ENCODE results near the gene TOB1. TPM values are rescaled to one million over a fixed set of nuclear protein-coding genes. Genes with fewer than 3 reads are reported as not detected.

TOB1 gene
- total and polyA plus RNA-seq, 2 of the 4 experiments (the other 2 are of a cell fraction): 4.3 to 9.0 TPM

- TF ChIP-seq RCOR1 (IDR thresholded peaks at IDR 0.05; ENCODE audit: insufficient replicate concordance, low read length) (no peak), FOS (IDR thresholded peaks at IDR 0.05; ENCODE audit: low read depth, low read length) (no peak), MAZ (IDR thresholded peaks at IDR 0.05; ENCODE audit: borderline replicate concordance, low read depth, low read length) (peak; percentile 71; the same call in 1 of the 2 replicates)
Measured at GRCh38 chr17:50865060-50865867, 890 bp downstream of the TOB1 start (continued).

GRCh38 chr17:50864747-50865059 is 1.5 kb downstream of the TOB1 start:
- BruUV-seq (replicated peaks): no TSS peak
- Histone ChIP-seq H3K4me1 (ENCODE audit: control insufficient read depth, insufficient read depth, low read length) (peaks cover 4% of the 10 kb centered on the region), H3K18ac (ENCODE audit: low read depth, low read length) (no peak overlapping the region), H4K5ac (ENCODE audit: low read depth, low read length) (no peak overlapping the region), H3K27ac (ENCODE audit: insufficient read depth, low read length) (peak overlapping the region; percentile 90), H3K56ac (ENCODE audit: extremely low read depth, insufficient read depth, low read length) (peak overlapping the region; percentile 55; the same call in 1 of the 2 replicates), H3K9me1 (ENCODE audit: insufficient read depth, low read length) (peaks cover 6% of the 10 kb centered on the region; the same call in 1 of the 2 replicates), H3K4me3 (ENCODE audit: insufficient read depth, low read depth, low read length) (peak overlapping the region; percentile 97), H4K91ac (ENCODE audit: insufficient read depth, low read depth, low read length) (no peak overlapping the region; the same call in 1 of the 2 replicates), H3K23ac (ENCODE audit: low read depth, low read length) (peak overlapping the region; percentile 60), H3K9ac (ENCODE audit: low read depth, low read length) (peak overlapping the region; percentile 58), H3K4ac (ENCODE audit: low read depth, low read length) (peak overlapping the region; percentile 46), H4K8ac (ENCODE audit: low read depth in 2 of 2, low read length in 2 of 2) (no peak overlapping the region; a peak in 1 of 4 replicates), H2BK15ac (ENCODE audit: low read depth, low read length) (no peak overlapping the region), H3K27me3 (ENCODE audit: control insufficient read depth, insufficient read depth, low read length) (no peaks in the 10 kb centered on the region), H3K79me1 (ENCODE audit: low read depth in 1 of 2, low read length in 2 of 2) (peaks cover 16 to 24% of the 10 kb centered on the region in 2 experiments), H2AFZ (replicated peaks; ENCODE audit: low read length, poor library complexity) (no peak overlapping the region), H2BK5ac (ENCODE audit: low read depth, low read length, poor library complexity, severe bottlenecking) (peak overlapping the region; percentile 65), H2AK9ac (replicated peaks; ENCODE audit: low read depth, low read length, poor library complexity) (no peak overlapping the region), H3K14ac (replicated peaks; ENCODE audit: low read depth, low read length) (peak overlapping the region; percentile 93), H3K9me3 (ENCODE audit: control insufficient read depth, insufficient read depth, low read length) (no peaks in the 10 kb centered on the region), H4K20me1 (ENCODE audit: insufficient read depth, low read length) (peaks cover 29% of the 10 kb centered on the region; the same call in 1 of the 2 replicates), H2BK120ac (ENCODE audit: low read depth, low read length) (no peak overlapping the region), H3K36me3 (ENCODE audit: control insufficient read depth, insufficient read depth, low read length) (peaks cover 6% of the 10 kb centered on the region), H2BK20ac (ENCODE audit: low read depth, low read length) (no peak overlapping the region), H3K4me2 (ENCODE audit: low read depth, low read length) (peak overlapping the region; percentile 83), H2AK5ac (ENCODE audit: low read depth, low read length) (peak overlapping the region; percentile 17; the same call in 1 of the 2 replicates)
- ChIA-PET CTCF (interaction anchor here (4.2 kb wide), 1 partner anchor 85 kb away, joined by 20 read pairs; no protein-coding TSS in a partner anchor), POLR2A (ENCODE audit: unreplicated experiment) (interaction anchor here (0.6 kb wide), 1 partner anchor 145 kb away, joined by 3 read pairs; the partner anchor contains the start of gene LUC7L3)
- no peak for ATAC-seq (ENCODE audit: low read depth)
- no CpG with 5 or more reads among the region's 6 CpGs for WGBS, 2 experiments (ENCODE audit: extremely low coverage in 2 of 2, insufficient read length in 1 of 2)
- intact Hi-C loops (cut with micrococcal nuclease) (loop anchor here (2.0 to 10.0 kb wide), 3 partner anchors 38 to 250 kb away; no protein-coding TSS in a partner anchor), dilution Hi-C loops (cut with HindIII; ENCODE audit: low sequenced_read_pairs, unreplicated experiment) (no loop called here), in situ Hi-C loops (cut with MboI; ENCODE audit: low sequenced_read_pairs) (loop anchor here (5.0 to 10.0 kb wide), 2 partner anchors 93 to 280 kb away; no protein-coding TSS in a partner anchor)
- no peak for DNase-seq
- TF ChIP-seq POLR2A (IDR thresholded peaks at IDR 0.05; ENCODE audit: low read depth, low read length): no peak
- TF ChIP-seq CEBPB (IDR thresholded peaks at IDR 0.05; ENCODE audit: low read depth, low read length): no peak
- no peak for TF ChIP-seq BHLHE40 (IDR thresholded peaks at IDR 0.05; ENCODE audit: low read depth, low read length)
- TF ChIP-seq SMC3 (IDR thresholded peaks at IDR 0.05; ENCODE audit: low read depth, low read length): no peak
- TF ChIP-seq ELK1 (IDR thresholded peaks at IDR 0.05; ENCODE audit: borderline replicate concordance, low read depth, low read length): no peak
- TF ChIP-seq MAZ (IDR thresholded peaks at IDR 0.05; ENCODE audit: borderline replicate concordance, low read depth, low read length): no peak
- TF ChIP-seq CTCF (conservative IDR thresholded peaks at IDR 0.05; ENCODE audit: low read depth, low read length): no peak
- TF ChIP-seq FOS (IDR thresholded peaks at IDR 0.05; ENCODE audit: low read depth, low read length): no peak
- no peak for TF ChIP-seq USF2 (IDR thresholded peaks at IDR 0.05; ENCODE audit: low read depth, low read length)
- no peak for TF ChIP-seq RCOR1 (IDR thresholded peaks at IDR 0.05; ENCODE audit: insufficient replicate concordance, low read length)
